H9 (cell line): ENCODE measurements around the gene TGM4. TPM values are rescaled to one million over a fixed set of nuclear protein-coding genes. Genes with fewer than 3 reads are reported as not detected.

Experiments
- DNase-seq: peaks from one replicate; pipeline ENCODE4 v3.0.0-alpha.2; 2017
- H2AFZ ChIP-seq: one replicate; pipeline ENCODE4 v1.6.1; 2013; ENCODE audit warnings: mild to moderate bottlenecking, low read length, control low read depth, moderate library complexity
- H2AK5ac ChIP-seq: 2 replicates; pipeline ENCODE4 v1.6.1; 2013; ENCODE audit warnings: low read length, control low read depth, mixed read lengths; ENCODE audit not compliant: insufficient read length
- H2BK120ac ChIP-seq: one replicate; pipeline ENCODE4 v1.6.1; 2013; ENCODE audit warnings: low read depth, mild to moderate bottlenecking, low read length, control low read depth, inconsistent platforms; ENCODE audit not compliant: poor library complexity, severe bottlenecking
- H2BK12ac ChIP-seq: 2 replicates; pipeline ENCODE4 v1.6.1; 2013; ENCODE audit warnings: low read length, control low read depth, mixed read lengths, low read depth; ENCODE audit not compliant: insufficient read length
- H2BK15ac ChIP-seq: 2 replicates; pipeline ENCODE4 v1.6.1; 2013; ENCODE audit warnings: low read depth, low read length, control low read depth
- H2BK20ac ChIP-seq: one replicate; pipeline ENCODE4 v1.6.1; 2013; ENCODE audit warnings: low read depth, mild to moderate bottlenecking, low read length, control low read depth, inconsistent platforms; ENCODE audit not compliant: poor library complexity, severe bottlenecking
- H2BK5ac ChIP-seq: 2 replicates; pipeline ENCODE4 v1.6.1; 2013; ENCODE audit warnings: low read length, control low read depth, mixed read lengths; ENCODE audit not compliant: insufficient read length
- H3K14ac ChIP-seq: 2 replicates; pipeline ENCODE4 v1.6.1; 2013; ENCODE audit warnings: low read length, control low read depth; ENCODE audit not compliant: insufficient read depth
- H3K18ac ChIP-seq: 2 replicates; pipeline ENCODE4 v1.6.1; 2013; ENCODE audit warnings: low read depth, mild to moderate bottlenecking, mixed read lengths, low read length, control low read depth; ENCODE audit not compliant: insufficient read length
- H3K23ac ChIP-seq: 2 replicates; pipeline ENCODE4 v1.6.1; 2013; ENCODE audit warnings: low read length, control low read depth, mixed read lengths, low read depth; ENCODE audit not compliant: insufficient read length
- H3K23me2 ChIP-seq: 2 replicates; pipeline ENCODE4 v1.6.1; 2013; ENCODE audit warnings: low read depth, mild to moderate bottlenecking, mixed read lengths, low read length, control low read depth; ENCODE audit not compliant: insufficient read length, poor library complexity, severe bottlenecking
- H3K27ac ChIP-seq: 2 replicates; pipeline ENCODE4 v1.5.1; 2013; ENCODE audit warnings: low read length, control low read depth, mixed read lengths, low read depth; ENCODE audit not compliant: insufficient read length
- H3K27me3 ChIP-seq: 2 replicates; pipeline ENCODE4 v1.6.1; 2013; ENCODE audit warnings: low read length, control low read depth, inconsistent platforms; ENCODE audit not compliant: insufficient read depth
- H3K4ac ChIP-seq: 2 replicates; pipeline ENCODE4 v1.6.1; 2013; ENCODE audit warnings: low read depth, mild to moderate bottlenecking, control low read depth, inconsistent platforms, low read length, moderate library complexity
- H3K4me1 ChIP-seq: 2 replicates; pipeline ENCODE4 v1.6.1; 2013; ENCODE audit warnings: low read length, control low read depth, inconsistent platforms; ENCODE audit not compliant: insufficient read depth
- H3K4me2 ChIP-seq: 2 replicates; pipeline ENCODE4 v1.6.1; 2013; ENCODE audit warnings: low read length, control low read depth, mixed read lengths; ENCODE audit not compliant: insufficient read length, insufficient read depth
- H3K56ac ChIP-seq: 2 replicates; pipeline ENCODE4 v1.6.1; 2013; ENCODE audit warnings: low read depth, mild to moderate bottlenecking, mixed read lengths, low read length, control low read depth; ENCODE audit not compliant: insufficient read length
- H3K79me1 ChIP-seq: 2 replicates; pipeline ENCODE4 v1.6.1; 2013; ENCODE audit warnings: low read depth, mild to moderate bottlenecking, moderate library complexity, low read length, control low read depth, inconsistent platforms; ENCODE audit not compliant: insufficient read depth, poor library complexity, severe bottlenecking
- H3K79me2 ChIP-seq: 2 replicates; pipeline ENCODE4 v1.6.1; 2013; ENCODE audit warnings: low read length, control low read depth, inconsistent platforms; ENCODE audit not compliant: insufficient read depth
- H3K9ac ChIP-seq: 2 replicates; pipeline ENCODE4 v1.6.1; 2013; ENCODE audit warnings: low read length, control low read depth, mixed read lengths; ENCODE audit not compliant: insufficient read length; ENCODE audit errors: extremely low read depth
- H3K9me3 ChIP-seq: one replicate; pipeline ENCODE4 v1.6.1; 2013; ENCODE audit warnings: low read depth, low read length, inconsistent platforms; ENCODE audit not compliant: control insufficient read depth
- H3T11ph ChIP-seq: one replicate; pipeline ENCODE4 v1.6.1; 2013; ENCODE audit warnings: mild to moderate bottlenecking, low read length, control low read depth, inconsistent platforms
- H4K20me1 ChIP-seq: one replicate; pipeline ENCODE4 v1.6.1; 2013; ENCODE audit not compliant: control insufficient read depth, insufficient read length, insufficient read depth
- H4K5ac ChIP-seq: 2 replicates; pipeline ENCODE4 v1.6.1; 2013; ENCODE audit warnings: low read depth, mild to moderate bottlenecking, mixed read lengths, low read length, control low read depth; ENCODE audit not compliant: insufficient read length
- H4K8ac ChIP-seq: replicated peaks from 2 replicates; pipeline ENCODE4 v1.6.1; 2013; ENCODE audit warnings: low read length, control low read depth, mixed read lengths, low read depth; ENCODE audit not compliant: insufficient read length
- H4K91ac ChIP-seq: 2 replicates; pipeline ENCODE4 v1.6.1; 2013; ENCODE audit warnings: low read depth, mild to moderate bottlenecking, moderate library complexity, mixed read lengths, low read length, control low read depth; ENCODE audit not compliant: insufficient read length
- H3K27ac Mint-ChIP-seq, 3 experiments: 2 replicates in 2 of 3; 3 replicates in 1 of 3; pipeline ENCODE4 v1.8.0; 2020 to 2021; ENCODE audit warnings: mixed read lengths in 3 of 3, mild to moderate bottlenecking in 1 of 3, moderate library complexity in 1 of 3
- H3K27me3 Mint-ChIP-seq: 2 replicates; pipeline ENCODE4 v1.8.0; 2021; ENCODE audit warnings: low read depth, mild to moderate bottlenecking, moderate library complexity, mixed read lengths
- H3K36me3 Mint-ChIP-seq, 3 experiments: 2 replicates in 2 of 3; 3 replicates in 1 of 3; pipeline ENCODE4 v1.8.0; 2020 to 2021; ENCODE audit warnings: low read depth in 3 of 3, mixed read lengths in 3 of 3; ENCODE audit not compliant: insufficient read depth in 1 of 3
- H3K4me1 Mint-ChIP-seq, 2 experiments: 2 replicates each; pipeline ENCODE4 v1.8.0; 2020; ENCODE audit warnings: mixed read lengths in 2 of 2
- H3K4me3 Mint-ChIP-seq, 2 experiments: 2 replicates in 1 of 2; 3 replicates in 1 of 2; pipeline ENCODE4 v1.8.0; 2020 to 2021; ENCODE audit warnings: mild to moderate bottlenecking in 2 of 2, mixed read lengths in 2 of 2, moderate library complexity in 1 of 2
- H3K9me3 Mint-ChIP-seq, 2 experiments: 2 replicates in 1 of 2; 3 replicates in 1 of 2; pipeline ENCODE4 v1.8.0; 2020; ENCODE audit warnings: mild to moderate bottlenecking in 2 of 2, mixed read lengths in 2 of 2, moderate library complexity in 1 of 2
- CTCF ChIP-seq: fragments of 200-600 bp; sonication (generic); conservative IDR thresholded peaks from 3 replicates; pipeline ENCODE4 v1.8.0; 2021; ENCODE audit warnings: antibody characterized with exemption, mild to moderate bottlenecking
- WGBS: extraction: QIAGEN DNeasy Blood & Tissue Kit; methylation state at CpG from one replicate; pipeline ENCODE4 v1.1.7; 2013; ENCODE audit warnings: missing lambda C conversion rate, low lambda C conversion rate, mixed read lengths; ENCODE audit not compliant: insufficient read length; ENCODE audit errors: extremely low coverage; 5-methylcytosine and 5-hydroxymethylcytosine counted together
- total RNA-seq: library from RNA; stranded (reverse); gene quantifications from 2 replicates; pipeline ENCODE4 v1.2.1, GENCODE V29; 2021

Gene TGM4
- total RNA-seq, 1 experiment from 2014 or later = not detected

- Histone ChIP-seq H3K4me2 (no peak overlapping the region), H3K56ac (no peak overlapping the region), H3K79me1 (no peaks in the 10 kb centered on the region), H3K23ac (no peak overlapping the region), H3K27ac (no peak overlapping the region), H4K8ac (no peak overlapping the region), H2BK20ac (no peak overlapping the region), H3K4me1 (no peaks in the 10 kb centered on the region), H3K23me2 (no peaks in the 10 kb centered on the region), H2AK5ac (no peak overlapping the region), H3K9ac (no peak overlapping the region), H4K5ac (no peak overlapping the region), H4K91ac (no peak overlapping the region), H2BK12ac (no peak overlapping the region), H2BK5ac (no peak overlapping the region), H2BK120ac (no peak overlapping the region), H3K9me3 (peaks cover 7% of the 10 kb centered on the region), H3K18ac (no peak overlapping the region), H3K79me2 (no peaks in the 10 kb centered on the region), H2BK15ac (no peak overlapping the region), H3T11ph (no peak overlapping the region), H4K20me1 (no peaks in the 10 kb centered on the region), H3K14ac (no peak overlapping the region), H2AFZ (no peak overlapping the region), H3K27me3 (no peaks in the 10 kb centered on the region), H3K4ac (no peak overlapping the region)
- WGBS = no CpG with 5 or more reads among the region's 1 CpG
- H3K27me3 Mint-ChIP-seq = no peaks in the 10 kb centered on the region
- peaks cover 0 to 12% of the 10 kb centered on the region in 2 experiments; a peak in 3 of 5 replicates for H3K9me3 Mint-ChIP-seq
- H3K27ac Mint-ChIP-seq = no peak overlapping the region
- no peaks in the 10 kb centered on the region for H3K4me1 Mint-ChIP-seq
- no peak for DNase-seq
- H3K36me3 Mint-ChIP-seq = peaks cover 42 to 73% (median 61%) of the 10 kb centered on the region in 3 experiments
- H3K4me3 Mint-ChIP-seq = no peak overlapping the region
- no peak for TF ChIP-seq CTCF
Observed at GRCh38 chr3:44832032-44832431, 42.4 kb upstream of the TGM4 start.
